GM19468 (cell line): ENCODE measurements around the gene SLC45A1.
"Not testable (repeated sequence)": the region's sequence is repeated elsewhere in the genome, so short reads cannot be mapped to it uniquely, and the experiment has no call there.

Experiments used
- ATAC-seq: cut with Tn5 transposase; IDR thresholded peaks from one replicate; pipeline ENCODE4 v1.9.1; 2021; ENCODE audit warnings: mild to moderate bottlenecking, moderate library complexity, moderate number of reproducible peaks; ENCODE audit not compliant: unreplicated experiment; ENCODE audit errors: extremely low read depth

The SLC45A1 gene

GRCh38 chr1:8317647-8318381, at the start of gene SLC45A1:
SLC45A1 (plus strand) TSS chr1:8318114; CDS start chr1:8324330, 6,216 bp downstream.
- ATAC-seq, result no peak

GRCh38 chr1:8273036-8273435, 44.9 kb upstream of the SLC45A1 start:
- ATAC-seq, result no peak

GRCh38 chr1:8274352-8274751, 43.6 kb upstream of the SLC45A1 start:
- no peak for ATAC-seq

DNA sequence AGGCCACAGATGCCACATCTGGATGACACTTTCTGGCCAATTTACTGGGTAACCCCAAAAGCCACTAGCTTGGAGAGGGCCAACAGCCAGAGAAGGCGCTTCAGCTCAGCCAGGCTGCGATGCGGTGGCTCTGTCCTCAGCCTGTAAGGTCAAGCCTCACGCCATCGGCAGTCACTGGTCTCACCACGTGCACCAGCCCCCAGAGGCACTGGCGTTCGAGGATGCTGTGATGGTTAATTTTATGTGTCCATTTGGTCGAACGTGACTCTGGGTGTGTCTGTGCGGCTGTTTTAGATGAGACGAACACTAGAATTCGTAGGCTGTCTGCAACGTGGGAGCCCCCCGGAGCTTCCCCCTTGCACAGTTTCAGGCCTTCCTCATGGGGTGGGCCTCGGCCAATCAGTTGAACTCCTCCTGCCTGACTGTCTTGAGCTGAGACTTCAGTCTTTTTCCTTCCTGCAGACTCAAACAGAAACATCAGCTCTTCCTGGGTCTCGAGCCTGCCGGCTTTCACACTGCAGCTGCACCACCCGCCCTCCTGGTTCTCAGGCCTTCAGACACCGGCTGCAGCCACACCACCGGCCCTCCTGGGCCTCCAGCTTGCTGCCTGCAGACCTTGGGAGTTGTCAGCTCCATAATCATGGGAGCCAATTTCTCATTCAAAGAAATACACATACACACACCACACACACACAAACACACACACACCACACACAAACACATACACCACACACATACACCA, 41.6 kb upstream of the SLC45A1 start:
- ATAC-seq, result no peak

DNA sequence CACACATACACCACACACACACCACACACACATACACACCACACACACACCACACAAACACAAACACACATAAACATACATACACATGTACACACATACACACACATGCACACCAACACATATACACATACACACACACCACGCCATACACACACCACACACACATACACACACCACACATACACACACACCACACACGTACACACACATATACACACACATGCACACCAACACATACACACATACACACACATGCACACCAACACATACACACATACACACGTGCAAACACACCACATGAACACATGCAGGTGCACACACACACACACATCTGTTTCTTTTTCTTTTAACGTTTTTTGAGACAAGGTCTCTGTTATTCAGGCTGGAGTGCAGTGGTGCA, 41.0 kb upstream of the SLC45A1 start:
- ATAC-seq, result no peak

DNA sequence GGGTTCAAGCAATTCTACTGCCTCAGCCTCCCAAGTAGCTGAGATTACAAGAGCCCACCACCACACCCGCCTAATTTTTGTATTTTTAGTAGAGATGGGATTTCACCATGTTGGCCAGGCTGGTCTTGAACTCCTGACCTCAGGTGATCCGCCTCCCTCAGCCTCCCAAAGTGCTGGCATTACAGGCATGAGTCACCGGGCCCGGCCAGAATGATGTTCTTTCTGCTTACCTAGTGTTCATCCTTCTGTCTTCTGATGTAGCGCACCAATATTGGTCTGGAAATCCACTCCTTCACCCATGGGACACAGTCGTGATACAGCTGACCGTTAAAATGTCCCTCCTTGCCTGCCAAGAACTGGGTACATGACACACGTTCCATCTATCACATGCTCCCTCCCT, 39.2 kb upstream of the SLC45A1 start:
- ATAC-seq, result not testable (repeated sequence)

GRCh38 chr1:8281843-8282509, 35.9 kb upstream of the SLC45A1 start:
- ATAC-seq, result no peak

DNA sequence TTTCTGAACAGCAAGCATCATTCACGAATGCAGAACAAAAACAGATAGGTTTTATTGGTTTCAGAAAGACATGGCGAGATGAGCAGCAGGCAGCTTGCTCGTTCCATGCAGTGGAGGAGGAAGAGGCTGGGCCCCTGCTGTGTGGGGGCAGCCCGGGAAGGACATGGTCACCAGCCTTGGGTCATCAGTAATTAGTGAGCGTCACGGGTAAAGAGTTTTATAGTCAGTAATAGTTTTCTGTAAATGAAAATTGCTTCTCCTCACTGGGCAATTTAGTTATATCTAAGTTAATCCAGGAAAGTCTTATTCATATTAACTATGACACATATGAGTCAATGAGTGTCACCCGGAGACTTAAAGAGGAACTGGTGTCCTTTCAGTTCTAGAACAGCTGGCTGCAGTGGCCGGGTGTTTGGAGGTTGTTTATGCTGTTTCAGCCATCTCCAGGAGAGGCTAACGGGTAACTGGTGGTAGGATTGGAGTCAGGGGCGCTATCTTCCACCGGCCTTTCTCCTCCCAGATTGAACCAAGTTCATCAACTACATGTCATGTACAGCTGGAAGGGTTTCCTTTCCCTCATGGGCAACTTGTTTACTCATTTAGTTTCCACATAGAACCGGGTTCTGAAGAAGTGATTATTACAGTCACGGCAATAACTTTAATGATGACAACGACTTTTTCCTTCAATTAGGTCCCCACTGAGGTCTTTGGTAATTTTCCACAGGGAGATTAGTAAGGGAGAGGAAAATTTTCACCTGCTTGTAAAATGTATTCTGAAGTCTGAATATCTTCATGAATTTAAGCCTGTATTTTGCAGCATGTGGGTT, 34.6 kb upstream of the SLC45A1 start:
- peak; percentile 80 for ATAC-seq

- no peak for ATAC-seq
Measured at GRCh38 chr1:8284127-8284526, 33.8 kb upstream of the SLC45A1 start.

DNA sequence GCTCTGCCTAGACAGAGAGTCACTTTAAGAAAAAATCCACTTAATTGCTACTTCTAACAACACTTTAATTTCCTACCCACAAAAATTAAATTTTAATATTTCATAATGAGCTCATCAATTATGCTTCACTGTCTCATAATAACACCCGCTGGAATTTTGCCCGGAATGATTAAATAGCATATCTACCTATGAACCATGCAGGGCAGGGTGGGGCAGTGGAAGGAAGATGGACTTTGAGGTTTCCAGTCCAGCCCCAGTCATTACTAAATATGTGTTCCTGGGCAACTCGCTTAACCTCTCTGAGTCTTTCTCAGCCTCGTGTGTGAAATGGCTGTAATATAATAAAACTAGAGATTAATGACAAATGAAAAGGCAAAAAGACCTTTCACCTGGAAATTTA, 32.8 kb upstream of the SLC45A1 start:
- no peak for ATAC-seq

GRCh38 chr1:8285965-8286364, 31.9 kb upstream of the SLC45A1 start:
- ATAC-seq, result no peak

DNA sequence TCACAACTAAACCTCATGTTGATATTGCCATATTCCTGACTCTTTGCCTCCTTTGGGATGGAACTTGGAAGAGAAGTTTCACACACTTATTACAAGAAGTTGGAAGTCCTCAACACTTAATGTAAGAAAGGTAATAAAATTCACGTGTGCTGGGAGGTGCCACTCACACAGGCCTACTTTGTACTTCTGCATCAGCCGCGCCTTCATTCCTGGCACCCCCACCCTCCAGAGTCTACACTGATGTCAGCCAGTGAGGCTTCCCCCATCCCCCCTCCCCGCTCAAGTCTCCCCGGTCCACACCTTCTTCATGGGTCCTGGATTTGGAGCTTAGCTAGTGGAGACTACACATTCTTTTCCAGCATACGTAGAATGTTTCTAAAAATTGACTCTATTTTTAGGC, 24.8 kb upstream of the SLC45A1 start:
- ATAC-seq, result no peak

DNA sequence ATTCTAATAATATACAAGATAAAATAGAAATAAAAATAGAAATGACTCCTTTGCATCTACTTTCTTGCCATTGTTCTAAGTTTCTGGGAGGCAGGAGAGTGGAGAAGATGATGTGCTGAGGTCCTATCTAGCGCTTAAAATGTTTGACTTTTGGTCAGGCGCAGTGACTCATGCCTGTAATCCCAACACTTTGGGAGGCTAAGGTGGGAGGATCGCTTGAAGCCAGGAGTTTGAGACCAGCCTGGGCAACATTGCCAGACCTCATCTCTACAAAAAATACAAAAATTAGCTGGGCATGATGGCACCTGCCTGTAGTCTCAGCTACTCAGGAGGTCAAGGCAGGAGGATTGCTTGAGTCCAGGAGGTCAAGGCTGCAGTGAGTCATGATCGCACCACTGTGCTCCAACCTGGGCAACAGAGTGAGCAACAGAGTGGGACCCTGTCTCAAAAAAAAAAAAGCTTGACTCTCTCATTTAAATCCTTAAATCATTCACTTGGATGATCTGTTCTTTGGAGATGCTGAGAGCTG, 24.2 kb upstream of the SLC45A1 start:
- no peak for ATAC-seq

GRCh38 chr1:8294170-8294697, 23.7 kb upstream of the SLC45A1 start:
- ATAC-seq, result no peak

GRCh38 chr1:8297245-8297644, 20.7 kb upstream of the SLC45A1 start:
- no peak for ATAC-seq

- ATAC-seq, result no peak
Measured at GRCh38 chr1:8299963-8300362, 18.0 kb upstream of the SLC45A1 start.

DNA sequence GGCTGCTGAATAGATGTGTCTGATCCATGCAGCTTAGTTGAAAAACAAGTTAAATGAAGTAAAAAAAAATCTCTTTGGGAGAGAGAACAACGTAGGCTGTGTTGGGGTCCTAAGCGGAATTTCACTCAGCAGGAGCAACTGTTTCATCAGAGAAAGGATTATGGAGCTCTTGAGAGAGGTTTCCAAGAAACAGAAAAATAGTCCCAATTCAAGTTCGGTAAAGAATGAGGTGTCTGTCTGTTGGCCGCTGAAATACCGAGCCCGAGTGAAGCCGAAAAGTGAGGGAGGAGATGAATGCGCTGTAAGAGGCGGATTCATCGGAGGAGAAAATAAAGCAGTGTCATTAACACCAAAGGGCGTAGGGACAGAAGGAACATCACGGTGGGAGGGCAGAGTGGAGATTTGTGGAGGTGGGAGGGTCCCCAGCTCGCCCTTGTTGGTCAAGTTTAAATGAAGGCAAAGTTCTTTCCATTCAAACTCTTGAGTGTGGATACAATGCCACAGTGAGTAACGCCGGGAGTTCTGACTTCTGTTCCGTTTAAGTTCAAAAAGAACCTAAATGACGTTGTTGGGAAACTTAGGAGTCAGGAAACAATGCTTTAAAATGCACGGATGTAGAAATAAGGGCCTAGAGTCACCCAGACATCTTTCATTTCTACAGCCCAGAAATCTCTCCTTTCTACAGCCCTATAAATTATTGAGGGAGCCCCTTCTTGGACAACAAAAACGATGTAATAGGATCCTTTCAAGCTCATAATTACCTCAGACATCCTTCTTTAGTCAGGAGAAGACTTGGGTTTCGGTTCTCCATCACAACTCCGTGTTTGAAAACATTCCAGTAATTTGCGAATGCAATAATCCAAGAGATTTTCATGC, 15.6 kb upstream of the SLC45A1 start:
- ATAC-seq, result no peak

- ATAC-seq, result no peak
Measured at GRCh38 chr1:8303141-8303540, 14.8 kb upstream of the SLC45A1 start.

- ATAC-seq, result no peak
Measured at GRCh38 chr1:8303876-8304275, 14.0 kb upstream of the SLC45A1 start.
